ENCODE measurements around the gene FAM181A. TPM values are rescaled to one million over a fixed set of nuclear protein-coding genes. Genes with fewer than 3 reads are reported as not detected.

FAM181A gene
- total RNA-seq, 1 experiment from 2014 or later, result not detected

- DNase-seq (ENCODE audit: low spot score), result no peak
Observed at GRCh38 chr14:93978735-93979134, 51.6 kb downstream of the FAM181A start.

Other genes starting within 250 kb of the FAM181A start
- gene PRIMA1, start 138.9 kb upstream of the FAM181A start, total RNA-seq (2014; rRNA removed; shearing (Covaris generic)), result 0.04 TPM in 2 replicates
- not detected in 2 replicates for gene ASB2, start 49.2 kb downstream of the FAM181A start, total RNA-seq (2014; rRNA removed; shearing (Covaris generic))
- not detected in 2 replicates for gene CCDC197, start 70.0 kb downstream of the FAM181A start, total RNA-seq (2014; rRNA removed; shearing (Covaris generic))
- gene OTUB2, start 99.0 kb downstream of the FAM181A start, total RNA-seq (2014; rRNA removed; shearing (Covaris generic)), result 1.7 and 2.5 TPM in 2 replicates
- gene DDX24, start 153.9 kb downstream of the FAM181A start, total RNA-seq (2014; rRNA removed; shearing (Covaris generic)), result 110 and 134 TPM in 2 replicates
- gene IFI27L1, start 154.0 kb downstream of the FAM181A start, total RNA-seq (2014; rRNA removed; shearing (Covaris generic)), result 16.1 and 32.8 TPM in 2 replicates
- 2,076 and 2,328 TPM in 2 replicates for gene IFI27, start 183.4 kb downstream of the FAM181A start, total RNA-seq (2014; rRNA removed; shearing (Covaris generic))
- gene IFI27L2, start 202.3 kb downstream of the FAM181A start, total RNA-seq (2014; rRNA removed; shearing (Covaris generic)), result 109 and 122 TPM in 2 replicates
- gene PPP4R4, start 247.0 kb downstream of the FAM181A start, total RNA-seq (2014; rRNA removed; shearing (Covaris generic)), result 3.3 and 3.8 TPM in 2 replicates